Renal cortex interstitium (tissue), 11 donors: Measurements from ENCODE around the gene FOXP1. TPM values are rescaled to one million over a fixed set of nuclear protein-coding genes. Genes with fewer than 3 reads are reported as not detected.

ENCODE experiments used
- DNase-seq, 11 donors: peaks; one replicate each; pipeline ENCODE4 v3.0.0-alpha.2; 2013; ENCODE audit warnings: low read depth in 9 of 11, low spot score in 4 of 11; ENCODE audit errors: extremely low read depth in 1 of 11
- polyA plus RNA-seq, 3 donors: library from polyadenylated mRNA; unstranded; fragments of 120-200 nt; gene quantifications; one replicate each; pipeline ENCODE4 v1.2.1, GENCODE V29; 2013; ENCODE audit not compliant: insufficient read length in 3 of 3

Gene FOXP1
- polyA plus RNA-seq, 3 donors, result 36.8 to 51.7 (median 40.1) TPM

DNA sequence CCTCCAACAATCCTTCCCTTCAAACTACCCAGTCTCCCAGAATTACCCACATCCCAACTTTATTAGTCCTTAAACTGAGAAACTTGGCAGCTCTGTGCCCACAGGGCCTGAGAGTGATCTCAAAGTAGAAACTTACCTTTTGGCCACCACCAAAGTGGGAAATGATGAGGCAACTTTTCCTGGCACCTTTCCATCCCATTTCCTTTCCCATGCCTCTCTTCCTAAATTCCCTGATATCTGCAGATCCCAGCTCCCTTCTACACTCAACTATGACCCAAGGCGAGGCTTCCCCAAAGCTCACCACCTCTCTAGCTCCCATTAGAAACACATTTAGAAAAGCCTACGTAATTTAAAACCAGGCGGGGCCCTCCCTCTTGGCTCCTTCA is 271.9 kb downstream of the FOXP1 start:
- no peak for DNase-seq

DNA sequence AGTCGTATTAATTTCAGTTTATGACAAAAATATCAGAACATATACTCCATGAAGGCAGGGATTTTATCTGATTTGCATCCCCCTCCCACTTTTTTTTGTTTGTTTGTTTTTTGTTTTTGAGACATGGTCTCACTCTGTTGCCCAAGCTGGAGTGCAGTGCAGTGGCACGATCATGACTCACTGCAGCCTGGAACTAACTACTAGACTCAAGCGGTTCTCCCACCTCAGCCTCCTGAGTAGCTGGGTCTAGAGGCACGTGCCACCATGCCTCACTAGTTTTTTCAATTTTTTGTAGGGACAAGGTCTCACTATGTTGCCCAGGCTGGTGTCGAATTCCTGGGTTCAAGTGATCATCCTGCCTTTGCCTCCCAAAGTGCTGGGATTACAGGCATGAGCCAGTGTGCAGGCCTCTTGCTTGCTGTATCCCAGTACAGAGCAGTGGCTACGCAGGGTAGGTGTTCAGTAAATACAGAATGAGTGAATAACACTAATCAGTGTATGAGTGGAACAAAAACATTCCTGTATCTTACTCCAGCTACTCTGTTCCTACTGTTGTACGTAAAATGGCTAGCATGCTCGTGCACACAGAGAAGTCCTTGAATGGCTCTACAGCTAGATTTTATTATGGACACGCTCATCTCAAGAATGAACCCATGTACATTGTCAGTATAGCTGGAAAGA is 272.4 kb downstream of the FOXP1 start:
- DNase-seq, result no peak

- no peak for DNase-seq
Observed at GRCh38 chr3:71310359-71310979, 273.1 kb downstream of the FOXP1 start.

- DNase-seq, result no peak
Observed at GRCh38 chr3:71309886-71310285, 273.6 kb downstream of the FOXP1 start.

DNA sequence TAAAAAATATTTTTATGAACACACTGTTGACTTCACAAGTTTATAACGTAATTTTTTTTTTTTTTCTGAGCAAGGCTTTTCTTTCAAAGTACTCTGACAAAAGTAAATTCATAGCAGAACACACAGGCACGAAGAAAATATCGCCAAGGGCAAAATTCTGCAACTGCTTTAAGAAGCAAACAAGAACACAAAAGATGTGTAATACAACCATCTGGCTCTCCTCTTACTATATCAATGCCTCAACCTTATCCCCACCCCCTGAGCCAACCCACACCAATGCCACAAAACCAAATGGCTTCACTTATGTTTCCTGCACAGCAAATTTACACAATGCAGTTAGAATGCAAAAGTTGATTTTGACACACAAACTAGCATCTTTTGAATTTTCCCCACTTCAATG is 274.2 kb downstream of the FOXP1 start:
- DNase-seq, result no peak

DNA sequence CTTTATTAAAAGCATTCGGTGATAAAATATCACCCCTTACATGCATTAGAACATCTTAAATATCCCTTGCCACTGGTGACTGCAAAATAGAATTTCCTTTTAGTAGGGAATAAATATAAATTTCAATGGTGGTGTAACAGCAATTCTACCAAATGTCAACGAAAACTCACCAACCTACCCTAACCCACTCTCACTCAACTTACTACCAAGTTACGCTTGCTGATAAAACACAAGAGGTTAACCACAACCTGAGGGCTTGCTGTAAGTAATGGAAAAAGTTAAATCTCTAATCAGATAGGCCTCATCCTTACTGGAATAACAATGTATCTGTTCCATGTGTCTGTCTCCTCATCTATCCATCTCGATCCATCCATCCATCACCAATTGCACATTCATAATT is 274.7 kb downstream of the FOXP1 start:
- DNase-seq, result no peak

DNA sequence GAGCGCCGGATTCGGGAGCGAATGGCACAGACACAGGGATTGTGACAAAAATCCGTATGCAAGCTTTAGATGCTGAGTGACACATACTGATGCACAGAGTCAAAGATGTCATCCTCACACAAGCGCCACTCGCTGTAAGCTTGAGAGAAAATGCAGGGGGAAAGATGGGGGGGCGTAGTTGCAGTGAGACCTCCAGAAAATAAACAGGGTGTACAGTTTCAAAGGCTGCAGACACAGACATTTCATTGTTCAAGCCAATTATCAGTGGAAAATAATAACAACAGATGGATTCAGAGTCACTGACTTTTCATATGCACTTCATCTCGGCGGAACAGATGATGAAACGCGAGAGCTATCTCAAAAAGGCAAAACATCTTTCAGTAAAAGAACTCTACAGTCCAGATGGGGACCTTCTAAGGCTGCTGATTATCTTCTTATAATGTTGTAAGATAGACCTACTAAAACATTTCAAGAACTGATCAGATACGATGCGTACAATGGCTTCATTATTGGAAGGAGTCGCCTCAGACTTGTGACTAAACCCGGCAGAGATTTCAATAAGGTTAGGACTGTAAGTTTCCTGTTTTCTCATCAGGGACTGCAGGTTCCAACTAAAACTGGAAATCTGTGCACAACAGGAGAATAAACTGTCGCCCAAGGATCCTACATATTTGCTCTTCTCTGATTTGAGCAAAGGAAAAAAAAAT is 275.4 kb downstream of the FOXP1 start:
- DNase-seq, result no peak

DNA sequence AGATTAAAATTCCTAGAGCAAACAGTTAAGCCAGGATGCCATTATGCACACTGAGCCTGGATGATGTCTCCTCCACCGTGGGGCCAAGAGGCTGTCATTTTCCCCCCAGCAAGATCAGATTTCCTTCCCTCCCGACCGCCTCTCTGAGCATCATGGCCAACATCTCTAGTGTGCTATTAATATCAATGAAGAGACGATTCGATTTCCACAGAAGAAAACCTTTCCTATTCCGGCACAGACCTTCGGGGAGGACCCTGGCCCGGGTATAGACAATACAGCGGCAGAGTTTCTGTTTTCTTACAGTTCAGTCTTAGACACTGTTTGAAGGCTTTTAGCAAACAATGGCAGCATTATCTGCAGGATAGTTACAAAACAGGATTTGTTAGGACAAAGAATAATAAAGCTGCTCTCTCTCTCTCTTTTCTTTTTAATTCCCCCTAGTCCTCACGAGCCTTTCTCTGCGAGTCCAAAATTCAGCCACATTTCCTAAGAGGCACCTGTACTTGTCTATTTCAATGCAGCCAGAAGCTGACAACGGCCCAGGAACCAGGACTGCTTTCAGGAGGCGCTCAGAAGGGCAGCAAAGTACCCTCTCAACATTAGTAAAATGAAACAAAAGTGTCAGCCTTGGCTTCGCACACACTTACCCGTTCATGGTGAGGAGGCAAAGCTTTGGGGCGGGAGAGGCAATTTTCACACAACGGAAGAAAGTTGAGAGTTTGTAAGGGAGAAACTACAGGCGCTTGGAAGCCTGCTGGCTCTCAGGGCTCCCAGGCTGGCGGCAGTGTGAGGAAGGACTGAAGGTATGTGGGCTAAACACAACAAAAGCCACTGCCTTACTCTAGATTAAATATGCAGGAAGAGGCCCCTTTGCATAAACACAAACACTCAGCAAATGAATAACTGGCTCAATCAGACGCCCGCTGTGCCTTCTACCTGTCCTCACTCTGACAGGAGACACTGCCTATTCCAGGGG is 278.0 kb downstream of the FOXP1 start:
- peak in 3 of 11 donors; percentile 18 to 33 (median 25) for DNase-seq

DNA sequence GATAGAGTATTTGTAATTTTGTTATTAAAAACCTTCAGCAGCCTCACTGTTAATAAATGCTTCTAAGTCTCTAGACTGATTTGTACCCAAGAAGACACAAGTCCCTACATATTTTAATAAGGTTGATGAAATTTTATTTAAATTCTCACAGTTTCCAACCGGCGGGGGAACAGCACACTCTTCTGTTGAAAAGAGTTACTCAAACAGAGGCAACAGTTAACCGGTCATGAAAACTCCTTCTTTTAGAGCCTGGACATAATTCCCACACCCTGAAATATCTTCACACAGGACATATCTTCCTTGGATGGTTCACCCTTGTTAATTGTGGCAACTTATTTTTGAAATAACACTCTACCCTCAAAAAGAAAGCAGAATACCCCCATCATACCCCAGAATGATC is 278.8 kb downstream of the FOXP1 start:
- DNase-seq, result no peak

GRCh38 chr3:71304247-71304646 is 279.3 kb downstream of the FOXP1 start:
- DNase-seq, result no peak

GRCh38 chr3:71303627-71304200 is 279.8 kb downstream of the FOXP1 start:
- no peak for DNase-seq

DNA sequence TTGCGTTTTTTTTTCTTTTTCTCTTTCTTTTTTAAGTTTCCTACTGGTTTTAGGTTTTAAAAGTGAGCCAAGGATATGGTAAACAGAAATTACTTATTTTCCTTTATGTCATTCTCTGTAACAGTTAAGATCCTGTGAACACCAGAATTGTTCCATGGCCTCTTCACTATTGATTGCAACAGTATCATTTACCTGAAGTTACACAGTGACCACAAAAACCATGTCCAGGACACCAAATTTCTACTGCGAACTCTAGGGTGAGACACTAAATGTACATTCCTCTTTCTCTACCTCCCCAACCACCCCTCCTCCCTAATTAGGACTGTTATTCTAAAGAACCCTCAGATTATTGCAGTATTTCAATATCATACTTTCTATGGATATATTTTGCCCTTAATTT is 280.9 kb downstream of the FOXP1 start:
- no peak for DNase-seq

GRCh38 chr3:71300951-71301393 is 282.6 kb downstream of the FOXP1 start:
- no peak for DNase-seq

DNA sequence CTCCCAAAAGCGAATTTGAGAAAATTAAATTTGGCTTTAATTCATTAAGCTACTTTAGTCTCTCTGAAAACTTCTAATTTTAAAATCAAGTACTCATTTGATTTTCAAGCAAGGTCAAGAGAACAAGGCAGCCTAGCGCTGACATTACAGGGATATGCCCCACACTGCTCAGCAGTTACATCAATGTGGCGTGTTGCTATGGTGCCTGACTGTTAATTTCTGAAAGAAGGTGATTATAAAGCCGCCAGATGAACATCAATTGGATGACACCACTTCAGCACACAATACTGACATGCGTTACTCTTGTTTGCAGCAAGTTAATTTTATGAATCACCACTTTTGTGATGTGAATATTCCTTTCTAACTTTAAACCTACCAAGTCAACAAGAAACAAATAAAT is 284.4 kb downstream of the FOXP1 start:
- no peak for DNase-seq

- no peak for DNase-seq
Observed at GRCh38 chr3:71294919-71295318, 288.6 kb downstream of the FOXP1 start.

- DNase-seq, result no peak
Observed at GRCh38 chr3:71290301-71290700, 293.2 kb downstream of the FOXP1 start.

GRCh38 chr3:71288269-71288930 is 295.1 kb downstream of the FOXP1 start:
- DNase-seq, result no peak

- no peak for DNase-seq
Observed at GRCh38 chr3:71285086-71285485, 298.4 kb downstream of the FOXP1 start.
